ENCODE data around the gene GRM1. TPM values are rescaled to one million over a fixed set of nuclear protein-coding genes. Genes with fewer than 3 reads are reported as not detected.

The GRM1 gene
- total RNA-seq, 1 donor from 2014 or later = 0.05 TPM

DNA sequence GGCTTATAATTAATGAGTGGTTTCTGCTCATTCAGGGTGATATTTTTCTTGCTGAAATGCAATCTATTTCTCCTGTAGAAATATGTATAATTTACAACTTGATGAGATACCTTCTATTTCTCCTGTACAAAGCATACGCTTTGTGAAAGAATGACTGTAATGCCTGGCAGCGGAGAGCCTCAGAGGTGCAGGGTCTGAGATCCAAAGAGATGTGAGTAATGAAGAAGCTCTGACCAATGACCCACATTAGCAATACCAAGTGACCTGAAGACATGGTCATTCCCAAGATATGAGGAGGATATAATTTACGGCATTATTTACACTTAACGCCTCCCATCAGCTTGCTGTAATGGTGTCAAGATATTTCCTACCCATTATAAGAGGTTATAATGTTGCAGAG, 416.4 kb downstream of the GRM1 start:
- H3K36me3 ChIP-seq (ENCODE audit: insufficient read depth, low read length) = no peaks in the 10 kb centered on the region
- DNase-seq (ENCODE audit: low read depth) = no peak
- no peaks in the 10 kb centered on the region for H3K4me1 ChIP-seq (ENCODE audit: insufficient read depth, low read length)
- H3K27me3 ChIP-seq (ENCODE audit: insufficient read depth, low read length) = no peaks in the 10 kb centered on the region
- H3K27me3 Mint-ChIP-seq (ENCODE audit: low read depth, unreplicated experiment) = peaks cover 3% of the 10 kb centered on the region
- no peaks in the 10 kb centered on the region for H3K9me3 ChIP-seq (ENCODE audit: insufficient read depth, low read depth, low read length)
- no peak overlapping the region for H3K27ac ChIP-seq (ENCODE audit: low read depth, low read length)
- no peak overlapping the region for H3K4me3 ChIP-seq (ENCODE audit: insufficient read depth, low read depth, low read length)
- H2AFZ ChIP-seq (ENCODE audit: low read depth, low read length) = no peak overlapping the region
- TF ChIP-seq EZH2 (IDR thresholded peaks at IDR 0.05; ENCODE audit: insufficient read depth, low read length) = no peak
- TF ChIP-seq, protein P1, sequence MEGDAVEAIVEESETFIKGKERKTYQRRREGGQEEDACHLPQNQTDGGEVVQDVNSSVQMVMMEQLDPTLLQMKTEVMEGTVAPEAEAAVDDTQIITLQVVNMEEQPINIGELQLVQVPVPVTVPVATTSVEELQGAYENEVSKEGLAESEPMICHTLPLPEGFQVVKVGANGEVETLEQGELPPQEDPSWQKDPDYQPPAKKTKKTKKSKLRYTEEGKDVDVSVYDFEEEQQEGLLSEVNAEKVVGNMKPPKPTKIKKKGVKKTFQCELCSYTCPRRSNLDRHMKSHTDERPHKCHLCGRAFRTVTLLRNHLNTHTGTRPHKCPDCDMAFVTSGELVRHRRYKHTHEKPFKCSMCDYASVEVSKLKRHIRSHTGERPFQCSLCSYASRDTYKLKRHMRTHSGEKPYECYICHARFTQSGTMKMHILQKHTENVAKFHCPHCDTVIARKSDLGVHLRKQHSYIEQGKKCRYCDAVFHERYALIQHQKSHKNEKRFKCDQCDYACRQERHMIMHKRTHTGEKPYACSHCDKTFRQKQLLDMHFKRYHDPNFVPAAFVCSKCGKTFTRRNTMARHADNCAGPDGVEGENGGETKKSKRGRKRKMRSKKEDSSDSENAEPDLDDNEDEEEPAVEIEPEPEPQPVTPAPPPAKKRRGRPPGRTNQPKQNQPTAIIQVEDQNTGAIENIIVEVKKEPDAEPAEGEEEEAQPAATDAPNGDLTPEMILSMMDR (IDR thresholded peaks at IDR 0.05; ENCODE audit: insufficient read depth, low read depth, low read length) = no peak
- H3K27ac Mint-ChIP-seq (ENCODE audit: unreplicated experiment) = no peak overlapping the region
- no peak overlapping the region for H3K4me3 Mint-ChIP-seq (ENCODE audit: unreplicated experiment)
- peaks cover 6% of the 10 kb centered on the region for H3K9me3 Mint-ChIP-seq (ENCODE audit: unreplicated experiment)
- no peak for FAIRE-seq
- H3K9ac ChIP-seq (ENCODE audit: low read length) = no peak overlapping the region
- no peaks in the 10 kb centered on the region for H3K79me2 ChIP-seq (ENCODE audit: insufficient read depth, low read length)
- no peak overlapping the region for H3K4me2 ChIP-seq (ENCODE audit: low read length)
- no peaks in the 10 kb centered on the region for H3K4me1 Mint-ChIP-seq (ENCODE audit: low read depth, unreplicated experiment)
- H4K20me1 ChIP-seq (ENCODE audit: insufficient read depth, low read length) = no peaks in the 10 kb centered on the region
- H3K36me3 Mint-ChIP-seq (ENCODE audit: low read depth, unreplicated experiment) = no peaks in the 10 kb centered on the region

GRCh38 chr6:146456886-146457285, 428.0 kb downstream of the GRM1 start:
- H3K4me2 ChIP-seq (ENCODE audit: low read length) = no peak overlapping the region
- H3K9ac ChIP-seq (ENCODE audit: low read length) = no peak overlapping the region
- FAIRE-seq = no peak
- no peaks in the 10 kb centered on the region for H3K79me2 ChIP-seq (ENCODE audit: insufficient read depth, low read length)
- Mint-ChIP-seq H3K4me3 (ENCODE audit: unreplicated experiment) (no peak overlapping the region), H3K27ac (ENCODE audit: unreplicated experiment) (no peak overlapping the region), H3K4me1 (ENCODE audit: low read depth, unreplicated experiment) (no peaks in the 10 kb centered on the region), H3K27me3 (ENCODE audit: low read depth, unreplicated experiment) (no peaks in the 10 kb centered on the region), H3K36me3 (ENCODE audit: low read depth, unreplicated experiment) (no peaks in the 10 kb centered on the region), H3K9me3 (ENCODE audit: unreplicated experiment) (peaks cover 11% of the 10 kb centered on the region)
- DNase-seq (ENCODE audit: low read depth) = no peak
- no peaks in the 10 kb centered on the region for H3K9me3 ChIP-seq (ENCODE audit: insufficient read depth, low read depth, low read length)
- no peak for TF ChIP-seq EZH2 (IDR thresholded peaks at IDR 0.05; ENCODE audit: insufficient read depth, low read length)
- TF ChIP-seq, protein P1 (IDR thresholded peaks at IDR 0.05; ENCODE audit: insufficient read depth, low read depth, low read length) = no peak
- H3K27me3 ChIP-seq (ENCODE audit: insufficient read depth, low read length) = no peaks in the 10 kb centered on the region
- no peak overlapping the region for H2AFZ ChIP-seq (ENCODE audit: low read depth, low read length)
- no peaks in the 10 kb centered on the region for H3K4me1 ChIP-seq (ENCODE audit: insufficient read depth, low read length)
- no peak overlapping the region for H3K27ac ChIP-seq (ENCODE audit: low read depth, low read length)
- no peak overlapping the region for H3K4me3 ChIP-seq (ENCODE audit: insufficient read depth, low read depth, low read length)
- no peaks in the 10 kb centered on the region for H3K36me3 ChIP-seq (ENCODE audit: insufficient read depth, low read length)
- no peaks in the 10 kb centered on the region for H4K20me1 ChIP-seq (ENCODE audit: insufficient read depth, low read length)

- DNase-seq (ENCODE audit: low read depth) = no peak
- no peaks in the 10 kb centered on the region for H3K9me3 ChIP-seq (ENCODE audit: insufficient read depth, low read depth, low read length)
- no peak for TF ChIP-seq EZH2 (IDR thresholded peaks at IDR 0.05; ENCODE audit: insufficient read depth, low read length)
- TF ChIP-seq, protein P1 (IDR thresholded peaks at IDR 0.05; ENCODE audit: insufficient read depth, low read depth, low read length) = no peak
- no peaks in the 10 kb centered on the region for H3K27me3 Mint-ChIP-seq (ENCODE audit: low read depth, unreplicated experiment)
- H3K36me3 Mint-ChIP-seq (ENCODE audit: low read depth, unreplicated experiment) = no peaks in the 10 kb centered on the region
- no peak overlapping the region for H3K27ac ChIP-seq (ENCODE audit: low read depth, low read length)
- peaks cover 9% of the 10 kb centered on the region for H3K9me3 Mint-ChIP-seq (ENCODE audit: unreplicated experiment)
- no peaks in the 10 kb centered on the region for H3K36me3 ChIP-seq (ENCODE audit: insufficient read depth, low read length)
- H3K27ac Mint-ChIP-seq (ENCODE audit: unreplicated experiment) = no peak overlapping the region
- H3K4me1 ChIP-seq (ENCODE audit: insufficient read depth, low read length) = no peaks in the 10 kb centered on the region
- no peaks in the 10 kb centered on the region for H3K79me2 ChIP-seq (ENCODE audit: insufficient read depth, low read length)
- no peak overlapping the region for H3K4me2 ChIP-seq (ENCODE audit: low read length)
- H2AFZ ChIP-seq (ENCODE audit: low read depth, low read length) = no peak overlapping the region
- no peaks in the 10 kb centered on the region for H4K20me1 ChIP-seq (ENCODE audit: insufficient read depth, low read length)
- H3K4me1 Mint-ChIP-seq (ENCODE audit: low read depth, unreplicated experiment) = no peaks in the 10 kb centered on the region
- H3K27me3 ChIP-seq (ENCODE audit: insufficient read depth, low read length) = no peaks in the 10 kb centered on the region
- no peak for FAIRE-seq
- no peak overlapping the region for H3K9ac ChIP-seq (ENCODE audit: low read length)
- H3K4me3 ChIP-seq (ENCODE audit: insufficient read depth, low read depth, low read length) = no peak overlapping the region
- no peak overlapping the region for H3K4me3 Mint-ChIP-seq (ENCODE audit: unreplicated experiment)
Measured at GRCh38 chr6:146460941-146461340, 432.1 kb downstream of the GRM1 start.

Measured in astrocyte (in vitro differentiated cells and primary cell).